Measurements from ENCODE around the gene NPAS3. TPM values are rescaled to one million over a fixed set of nuclear protein-coding genes. Genes with fewer than 3 reads are reported as not detected.

Gene NPAS3
- total RNA-seq, 4 donors from 2014 or later: 0.13 to 1.1 (median 0.47) TPM; not detected in 1

DNA sequence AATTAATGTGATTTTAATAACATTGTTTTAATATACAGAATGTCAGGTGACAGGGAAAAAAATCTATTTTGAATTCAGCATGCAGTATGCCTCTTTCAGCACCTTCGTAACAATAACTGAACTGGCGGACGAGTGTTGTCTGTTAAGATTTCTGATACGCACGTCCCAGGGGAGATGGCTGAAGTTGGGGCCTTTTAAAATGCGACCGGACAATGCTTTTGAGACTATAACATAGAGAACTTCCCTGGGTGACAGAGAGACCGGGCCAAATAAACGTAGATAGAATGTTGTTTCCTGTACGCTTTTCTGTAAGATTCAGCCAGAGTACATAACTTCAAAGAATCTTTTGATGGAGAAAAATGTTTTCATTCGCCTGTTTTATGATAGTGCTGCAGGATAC is 772.5 kb downstream of the NPAS3 start:
- no peak for TF ChIP-seq POLR2A (IDR thresholded peaks at IDR 0.05)
- TF ChIP-seq, protein P1, sequence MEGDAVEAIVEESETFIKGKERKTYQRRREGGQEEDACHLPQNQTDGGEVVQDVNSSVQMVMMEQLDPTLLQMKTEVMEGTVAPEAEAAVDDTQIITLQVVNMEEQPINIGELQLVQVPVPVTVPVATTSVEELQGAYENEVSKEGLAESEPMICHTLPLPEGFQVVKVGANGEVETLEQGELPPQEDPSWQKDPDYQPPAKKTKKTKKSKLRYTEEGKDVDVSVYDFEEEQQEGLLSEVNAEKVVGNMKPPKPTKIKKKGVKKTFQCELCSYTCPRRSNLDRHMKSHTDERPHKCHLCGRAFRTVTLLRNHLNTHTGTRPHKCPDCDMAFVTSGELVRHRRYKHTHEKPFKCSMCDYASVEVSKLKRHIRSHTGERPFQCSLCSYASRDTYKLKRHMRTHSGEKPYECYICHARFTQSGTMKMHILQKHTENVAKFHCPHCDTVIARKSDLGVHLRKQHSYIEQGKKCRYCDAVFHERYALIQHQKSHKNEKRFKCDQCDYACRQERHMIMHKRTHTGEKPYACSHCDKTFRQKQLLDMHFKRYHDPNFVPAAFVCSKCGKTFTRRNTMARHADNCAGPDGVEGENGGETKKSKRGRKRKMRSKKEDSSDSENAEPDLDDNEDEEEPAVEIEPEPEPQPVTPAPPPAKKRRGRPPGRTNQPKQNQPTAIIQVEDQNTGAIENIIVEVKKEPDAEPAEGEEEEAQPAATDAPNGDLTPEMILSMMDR (IDR thresholded peaks at IDR 0.05): no peak
- Histone ChIP-seq H3K36me3 (no peaks in the 10 kb centered on the region), H3K4me1 (peaks cover 0 to 5% (median 0%) of the 10 kb centered on the region in 3 donors), H3K9me3 (no peaks in the 10 kb centered on the region), H3K4me3 (no peak overlapping the region), H3K27ac (no peak overlapping the region), H3K27me3 (no peaks in the 10 kb centered on the region)
- WGBS, 2 donors: 84 to 95% methylated on average over 11 of the region's 11 CpGs
- DNase-seq: no peak
- intact Hi-C loops (cut with DNase I): no loop called here

DNA sequence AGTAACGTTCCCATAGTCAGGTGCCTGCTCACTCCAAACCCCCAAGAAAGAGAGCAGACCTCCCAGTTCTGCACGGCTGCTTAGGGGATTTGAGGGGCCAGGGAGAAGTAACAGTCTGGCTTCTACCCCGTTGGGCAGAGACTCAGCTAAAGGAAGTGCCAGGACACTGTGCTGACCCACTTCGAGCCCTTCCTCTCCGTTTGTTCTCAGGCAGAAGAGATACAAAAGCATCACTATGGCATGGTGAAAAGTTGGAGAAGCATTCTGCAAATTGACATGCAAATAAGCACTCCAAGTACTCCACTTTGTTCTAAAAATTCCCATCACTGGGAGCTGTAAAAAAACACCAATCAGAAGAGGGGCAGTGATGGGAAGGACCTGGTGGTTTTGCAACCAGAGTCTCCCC is 773.1 kb downstream of the NPAS3 start:
- TF ChIP-seq POLR2A (IDR thresholded peaks at IDR 0.05): no peak
- TF ChIP-seq, protein P1 (IDR thresholded peaks at IDR 0.05): no peak
- 70 to 75% methylated on average over 2 to 4 of the region's 5 CpGs for WGBS, 2 donors
- Histone ChIP-seq H3K36me3 (no peaks in the 10 kb centered on the region), H3K27me3 (no peaks in the 10 kb centered on the region), H3K27ac (no peak overlapping the region), H3K9me3 (no peaks in the 10 kb centered on the region), H3K4me1 (peaks cover 0 to 5% (median 0%) of the 10 kb centered on the region in 3 donors), H3K4me3 (no peak overlapping the region)
- intact Hi-C loops (cut with DNase I): no loop called here
- no peak for DNase-seq

DNA sequence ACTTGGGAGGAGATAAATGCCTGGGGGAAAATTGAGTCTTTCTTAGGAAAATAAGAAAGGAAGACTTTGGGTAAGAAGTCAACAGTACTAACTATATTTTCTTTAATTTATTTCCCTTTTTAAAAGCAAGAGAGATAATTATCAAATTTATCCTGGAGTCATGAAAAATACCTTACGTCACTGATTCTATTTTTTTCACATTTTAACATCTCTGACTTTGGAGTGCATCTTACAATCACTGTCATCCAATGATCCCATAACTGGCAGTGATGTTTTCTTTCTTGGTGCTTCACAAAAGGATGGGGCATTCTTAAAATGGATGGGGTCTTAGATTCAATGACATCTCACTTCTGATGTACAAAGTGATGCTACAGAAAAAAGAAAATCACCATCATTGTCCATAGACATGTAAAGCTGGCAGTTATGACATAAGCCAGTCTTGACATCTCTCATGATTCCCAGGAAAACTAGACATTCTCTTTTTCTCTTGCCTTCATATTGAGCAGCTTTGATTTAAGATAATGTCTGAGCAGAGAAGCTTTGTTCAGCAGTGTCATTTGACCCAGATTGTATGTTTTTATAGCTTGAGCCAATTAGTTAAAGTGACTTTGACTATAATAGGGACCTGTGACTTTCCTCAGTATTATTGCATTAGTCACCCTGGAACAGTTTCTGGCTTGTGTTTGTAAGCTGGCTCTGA is 776.0 kb downstream of the NPAS3 start:
- no peak overlapping the region for H3K27ac ChIP-seq
- H3K4me3 ChIP-seq: no peak overlapping the region
- WGBS, 2 donors: 86 to 88% methylated on average over 1 of the region's 1 CpG
- TF ChIP-seq, protein P1 (IDR thresholded peaks at IDR 0.05): no peak
- TF ChIP-seq POLR2A (IDR thresholded peaks at IDR 0.05): no peak
- no peaks in the 10 kb centered on the region for H3K9me3 ChIP-seq
- H3K36me3 ChIP-seq: no peaks in the 10 kb centered on the region
- DNase-seq: no peak
- peaks cover 0 to 19% (median 0%) of the 10 kb centered on the region in 3 donors for H3K4me1 ChIP-seq
- intact Hi-C loops (cut with DNase I): no loop called here
- no peaks in the 10 kb centered on the region for H3K27me3 ChIP-seq

DNA sequence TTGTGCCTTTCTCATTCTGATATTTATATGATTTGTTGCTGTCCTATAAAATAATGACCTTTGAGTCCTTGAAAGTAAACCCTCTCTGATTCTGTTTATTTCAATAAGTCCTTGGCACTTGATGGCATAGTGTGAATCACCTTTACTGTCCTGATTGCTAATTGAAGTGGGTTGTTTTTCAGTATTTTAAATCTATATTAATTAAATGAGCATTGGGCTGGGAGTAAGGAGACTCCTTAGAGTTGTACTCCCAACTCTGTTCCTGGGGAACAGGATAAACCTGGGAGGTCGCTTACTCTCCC is 776.5 kb downstream of the NPAS3 start:
- TF ChIP-seq, protein P1 (IDR thresholded peaks at IDR 0.05): no peak
- no peak for TF ChIP-seq POLR2A (IDR thresholded peaks at IDR 0.05)
- intact Hi-C loops (cut with DNase I): no loop called here
- Histone ChIP-seq H3K9me3 (no peaks in the 10 kb centered on the region), H3K27me3 (no peaks in the 10 kb centered on the region), H3K27ac (no peak overlapping the region), H3K36me3 (no peaks in the 10 kb centered on the region), H3K4me3 (no peak overlapping the region), H3K4me1 (peaks cover 0 to 19% (median 0%) of the 10 kb centered on the region in 3 donors)
- WGBS, 2 donors: 73 to 91% methylated on average over 1 of the region's 1 CpG
- DNase-seq: no peak

DNA sequence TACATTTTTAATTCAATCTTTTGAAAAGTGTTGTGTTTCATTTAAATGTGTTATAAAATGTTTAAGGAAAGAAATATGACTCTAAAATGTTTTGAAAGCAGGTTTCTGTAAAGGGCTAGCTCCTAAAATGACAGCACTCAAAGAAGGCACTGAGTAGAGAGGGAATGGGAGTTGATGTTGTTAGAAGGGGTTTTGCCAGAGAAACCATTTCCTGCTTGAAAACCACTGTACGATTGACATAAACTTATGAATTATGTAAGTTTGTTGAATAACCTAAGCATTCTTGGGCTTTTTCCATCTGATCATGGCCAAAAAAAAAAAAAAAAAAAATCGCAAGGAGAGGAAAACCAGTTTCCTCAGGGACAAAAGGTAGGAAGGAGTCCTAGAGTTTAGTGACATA is 778.2 kb downstream of the NPAS3 start:
- intact Hi-C loops (cut with DNase I): no loop called here

More for the DNA sequence above, 778.2 kb downstream of the NPAS3 start:
- DNase-seq: no peak
- Histone ChIP-seq H3K4me3 (no peak overlapping the region), H3K27ac (no peak overlapping the region), H3K27me3 (no peaks in the 10 kb centered on the region), H3K36me3 (no peaks in the 10 kb centered on the region), H3K9me3 (no peaks in the 10 kb centered on the region), H3K4me1 (peaks cover 0 to 19% (median 0%) of the 10 kb centered on the region in 3 donors)
- WGBS, 2 donors: 13 to 26% methylated on average over 2 of the region's 2 CpGs
- TF ChIP-seq, protein P1 (IDR thresholded peaks at IDR 0.05): no peak
- no peak for TF ChIP-seq POLR2A (IDR thresholded peaks at IDR 0.05)
